Sigmoid colon (tissue), 4 donors: Measurements from ENCODE around the gene CCR1.

Source experiments
- CTCF ChIP-seq, 4 experiments: fragments of 450-650 bp in 3 of 4; fragments of 200-600 bp in 1 of 4; IDR thresholded peaks; one replicate each; pipeline ENCODE4 v1.5.1; 2016 to 2019; ENCODE audit warnings: antibody characterized with exemption in 4 of 4, mild to moderate bottlenecking in 3 of 4, moderate library complexity in 2 of 4
- POLR2A ChIP-seq, 2 donors: fragments of 450-650 bp; IDR thresholded peaks; one replicate each; pipeline ENCODE4 v1.6.1; 2016; ENCODE audit warnings: antibody characterized with exemption in 2 of 2, mild to moderate bottlenecking in 2 of 2, moderate library complexity in 2 of 2
- POLR2AphosphoS5 ChIP-seq, 4 donors: sonication (generic); formaldehyde crosslinking; IDR thresholded peaks; one replicate each; pipeline ENCODE4 v1.6.1; 2017; ENCODE audit warnings: antibody characterized with exemption in 4 of 4

- TF ChIP-seq POLR2A (IDR thresholded peaks at IDR 0.05) (no peak), CTCF (IDR thresholded peaks at IDR 0.05) (no peak), POLR2AphosphoS5 (IDR thresholded peaks at IDR 0.05) (no peak)
Measured at GRCh38 chr3:46221938-46222337, 13.8 kb upstream of the CCR1 start.
